ENCODE results near the gene DOCK4.

- TF ChIP-seq CTCF (IDR thresholded peaks at IDR 0.05): no peak
- no peak for TF ChIP-seq POLR2A (IDR thresholded peaks at IDR 0.05)
Observed at GRCh38 chr7:112104120-112104519, 102.1 kb downstream of the DOCK4 start.

Measured in esophagus squamous epithelium (tissue), 4 donors.